ENCODE measurements around the gene ZNF22.

ZNF22 gene

GRCh38 chr10:45052700-45053099 lies 52.0 kb downstream of the ZNF22 start:
- Mint-ChIP-seq H3K27me3 (peaks cover 3% of the 10 kb centered on the region), H3K4me3 (no peak overlapping the region), H3K4me1 (ENCODE audit: low read depth) (no peaks in the 10 kb centered on the region), H3K27ac (no peak overlapping the region), H3K9me3 (ENCODE audit: low read depth) (peaks cover 19% of the 10 kb centered on the region), H3K36me3 (peaks cover 4% of the 10 kb centered on the region)

GRCh38 chr10:45053569-45054100 lies 52.9 kb downstream of the ZNF22 start:
- Mint-ChIP-seq H3K27me3 (peaks cover 3% of the 10 kb centered on the region), H3K9me3 (ENCODE audit: low read depth) (peaks cover 15% of the 10 kb centered on the region), H3K4me1 (ENCODE audit: low read depth) (no peaks in the 10 kb centered on the region), H3K4me3 (no peak overlapping the region), H3K27ac (no peak overlapping the region), H3K36me3 (no peaks in the 10 kb centered on the region)

All from activated naive CD8-positive, alpha-beta T cell (primary cell).